GM12878 (cell line): ENCODE data around the gene FUT3. TPM values are rescaled to one million over a fixed set of nuclear protein-coding genes. Genes with fewer than 3 reads are reported as not detected.

ENCODE experiments used
- ATAC-seq: fragments of 200-7000 bp; cut with Tn5 transposase; 3 replicates; pipeline ENCODE4 v1.9.1; 2020; ENCODE audit warnings: mild to moderate bottlenecking, moderate library complexity
- BruUV-seq: library from RNA; stranded (reverse); fragments of 400-500 nt; replicated peaks from 2 replicates; lab custom pipeline; 2021; lab: Mats Ljungman, UMichigan
- CTCF ChIA-PET: fragments of 300-600 bp; sonication (Branson Sonifier 250); formaldehyde crosslinking; extraction: SDS; loops from one replicate; lab custom pipeline; 2021; ENCODE audit warnings: inconsistent platforms; lab: Yijun Ruan, JAX
- POLR2A ChIA-PET: fragments of 350-600 bp; formaldehyde crosslinking; extraction: SDS; loops from one replicate; lab custom pipeline; 2021; ENCODE audit warnings: inconsistent platforms; lab: Charles Lee
- RAD21 ChIA-PET: fragments of 300-600 bp; sonication (Branson Sonifier 250); formaldehyde crosslinking; loops from one replicate; lab custom pipeline; 2023; ENCODE audit warnings: antibody characterized with exemption; ENCODE audit not compliant: unreplicated experiment; lab: Charles Lee
- SMC1A ChIA-PET: fragments of 300-600 bp; sonication (Branson Sonifier 250); formaldehyde crosslinking; loops from one replicate; lab custom pipeline; 2023; ENCODE audit not compliant: unreplicated experiment, uncharacterized antibody; lab: Charles Lee
- DNase-seq: peaks from one replicate; pipeline ENCODE4 v3.0.0-alpha.2; 2011; ENCODE audit warnings: low read depth, low spot score
- FAIRE-seq: peaks from 3 replicates; lab custom pipeline; 2011; peaks lifted over from hg19 to GRCh38; lab: Jason Lieb, UNC
- H2AFZ ChIP-seq: 2 replicates; pipeline ENCODE4 v1.6.0; 2011; ENCODE audit warnings: low read depth, low read length, control low read depth; ENCODE audit not compliant: control insufficient read depth
- H3K27ac ChIP-seq: 2 replicates; pipeline ENCODE4 v1.5.1; 2011; ENCODE audit warnings: control low read depth; ENCODE audit not compliant: control insufficient read depth, insufficient read depth
- H3K27me3 ChIP-seq, 2 experiments: replicated peaks in 1 of 2; 2 replicates each; pipeline versions ENCODE4 v1.6.0 to v1.6.1; 2011; ENCODE audit warnings: low read length in 1 of 2; ENCODE audit not compliant: control insufficient read depth in 2 of 2, insufficient read depth in 2 of 2
- H3K36me3 ChIP-seq, 2 experiments: 2 replicates each; pipeline ENCODE4 v1.5.1; 2011; ENCODE audit warnings: low read length in 1 of 2; ENCODE audit not compliant: control insufficient read depth in 2 of 2, insufficient read depth in 2 of 2
- H3K4me1 ChIP-seq: 2 replicates; pipeline ENCODE4 v1.6.1; 2011; ENCODE audit warnings: mild to moderate bottlenecking, low read length, moderate library complexity, mixed read lengths; ENCODE audit not compliant: control insufficient read depth, insufficient read depth
- H3K4me2 ChIP-seq: 2 replicates; pipeline ENCODE4 v1.6.0; 2011; ENCODE audit warnings: control low read depth; ENCODE audit not compliant: control insufficient read depth, insufficient read depth
- H3K4me3 ChIP-seq: fragments of 200-600 bp; sonication (generic); 2 replicates; pipeline ENCODE4 v1.5.1; 2016
- H3K79me2 ChIP-seq: 2 replicates; pipeline ENCODE4 v1.6.0; 2011; ENCODE audit warnings: low read length; ENCODE audit not compliant: control insufficient read depth, insufficient read depth
- H3K9ac ChIP-seq: 2 replicates; pipeline ENCODE4 v1.8.0; 2011; ENCODE audit warnings: low read length, control low read depth, mixed read lengths; ENCODE audit not compliant: control insufficient read depth, insufficient read depth
- H3K9me3 ChIP-seq: replicated peaks from 3 replicates; pipeline ENCODE4 v1.5.1; 2011; ENCODE audit warnings: mild to moderate bottlenecking, low read length; ENCODE audit not compliant: control insufficient read depth, insufficient read depth
- H4K20me1 ChIP-seq: 2 replicates; pipeline ENCODE4 v1.6.0; 2011; ENCODE audit not compliant: control insufficient read depth, insufficient read depth
- BCL3 ChIP-seq: IDR thresholded peaks from 2 replicates; pipeline ENCODE4 v1.6.1; 2011; ENCODE audit warnings: borderline replicate concordance, low read depth, mild to moderate bottlenecking, moderate library complexity, low read length; ENCODE audit not compliant: insufficient read depth, poor library complexity, severe bottlenecking
- GATAD2B ChIP-seq: fragments of 450-650 bp; conservative IDR thresholded peaks from 2 replicates; pipeline ENCODE4 v1.6.1; 2017; ENCODE audit warnings: low read depth, mild to moderate bottlenecking, moderate library complexity
- IKZF2 ChIP-seq, 2 experiments: fragments of 450-650 bp; IDR thresholded peaks; 2 replicates each; pipeline ENCODE4 v1.6.1; 2017; ENCODE audit warnings: mild to moderate bottlenecking in 2 of 2, moderate library complexity in 2 of 2
- MEF2A ChIP-seq: IDR thresholded peaks from 2 replicates; pipeline ENCODE4 v1.6.1; 2011; ENCODE audit warnings: low read depth, mild to moderate bottlenecking, low read length, moderate library complexity; ENCODE audit not compliant: insufficient read depth
- POLR2A ChIP-seq: IDR thresholded peaks from 2 replicates; pipeline ENCODE4 v1.6.1; 2011; ENCODE audit warnings: low read depth, mild to moderate bottlenecking, low read length
- POLR2AphosphoS5 ChIP-seq: IDR thresholded peaks from 2 replicates; pipeline ENCODE4 v1.6.1; 2011; ENCODE audit warnings: mild to moderate bottlenecking, low read length, inconsistent platforms
- POU2F2 ChIP-seq: IDR thresholded peaks from 3 replicates; pipeline ENCODE4 v1.6.1; 2011; ENCODE audit warnings: low read depth, mild to moderate bottlenecking, low read length, borderline replicate concordance
- PRDM15 ChIP-seq: fragments of 450-650 bp; formaldehyde crosslinking; IDR thresholded peaks from 2 replicates; pipeline ENCODE4 v1.4.0; 2020; ENCODE audit warnings: mild to moderate bottlenecking, moderate library complexity
- RUNX3 ChIP-seq: IDR thresholded peaks from 2 replicates; pipeline ENCODE4 v1.6.1; 2012; ENCODE audit warnings: low read length, inconsistent platforms
- SIX5 ChIP-seq: IDR thresholded peaks from 2 replicates; pipeline ENCODE4 v1.6.1; 2011; ENCODE audit warnings: mild to moderate bottlenecking, low read depth, low read length, moderate library complexity; ENCODE audit not compliant: severe bottlenecking
- STAT3 ChIP-seq: IDR thresholded peaks from 2 replicates; pipeline ENCODE4 v1.6.1; 2011; ENCODE audit warnings: low read depth, low read length, improper control_type of control experiment
- SUZ12 ChIP-seq: fragments of 200-600 bp; sonication (generic); IDR thresholded peaks from one replicate; pipeline ENCODE4 v1.6.1; 2018; ENCODE audit warnings: antibody characterized with exemption, mild to moderate bottlenecking; ENCODE audit not compliant: unreplicated experiment
- ZNF592 ChIP-seq: fragments of 450-650 bp; IDR thresholded peaks from 2 replicates; pipeline ENCODE4 v1.6.1; 2017; ENCODE audit warnings: mild to moderate bottlenecking, moderate library complexity
- WGBS: methylation state at CpG from one replicate; pipeline ENCODE4 v1.1.6; 2016; ENCODE audit warnings: low lambda C conversion rate; ENCODE audit not compliant: insufficient replicate concordance, insufficient coverage; ENCODE audit errors: missing lambda C conversion rate; 5-methylcytosine and 5-hydroxymethylcytosine counted together
- in situ Hi-C: fragments of 300-500 bp; cut with MboI; formaldehyde crosslinking; loops from 9 replicates; pipeline ENCODE4 v1.14.3; 2018; ENCODE audit warnings: mixed read lengths
- intact Hi-C: fragments of 100-400 bp; cut with micrococcal nuclease; formaldehyde crosslinking; loops from one replicate; pipeline ENCODE4 v1.14.2; 2022; ENCODE audit not compliant: unreplicated experiment
- polyA plus RNA-seq, 11 experiments: library from polyadenylated mRNA; depleted of rRNA in 4 of 11; unstranded in 6 of 11; stranded (reverse) in 5 of 11; fragments of >200 nt; fragmentation: Nextera tagmentation in 4 of 11; fragmentation: Illumina TruSeq in 1 of 11; extraction: Ambion mirVana in 4 of 11; extraction: Trizol in 1 of 11; gene quantifications; 1 replicate in 1 of 11; 2 replicates in 10 of 11; pipeline versions ENCODE4 v1.2.1 to v1.2.3, GENCODE V29; 2011 to 2016; ENCODE audit warnings: inconsistent platforms in 2 of 11, missing spikeins in 2 of 11, low read depth in 1 of 11
- total RNA-seq, 4 experiments: library from RNA; depleted of rRNA in 3 of 4; stranded (reverse); fragments of >200 nt in 3 of 4; fragmentation: Illumina TruSeq in 1 of 4; extraction: Trizol in 1 of 4; gene quantifications; 2 replicates each; pipeline versions ENCODE4 v1.2.1 to v1.2.3, GENCODE V29; 2013 to 2021

FUT3 gene
- total and polyA plus RNA-seq, 10 of the 15 experiments (the other 5 are each of a cell fraction or from before 2014, with no cell fraction given) = 0.04 to 0.31 (median 0.07) TPM; not detected in 7

GRCh38 chr19:5832527-5833216, 18.6 kb downstream of the FUT3 start:
- intact Hi-C loops = no loop called here

More at GRCh38 chr19:5832527-5833216, 18.6 kb downstream of the FUT3 start:
- ATAC-seq (no peak), DNase-seq (no peak), FAIRE-seq (no peak)
- Histone ChIP-seq H3K9me3 (no peaks in the 10 kb centered on the region), H2AFZ (no peak overlapping the region), H3K4me2 (no peak overlapping the region), H3K27ac (no peak overlapping the region), H3K9ac (no peak overlapping the region), H3K4me1 (peaks cover 14% of the 10 kb centered on the region), H4K20me1 (no peaks in the 10 kb centered on the region), H3K36me3 (no peaks in the 10 kb centered on the region), H3K4me3 (no peak overlapping the region), H3K27me3 (peaks cover 0 to 4% of the 10 kb centered on the region in 2 experiments; a peak in 2 of 4 replicates), H3K79me2 (no peaks in the 10 kb centered on the region)
- BruUV-seq = no TSS peak
- ChIA-PET RAD21 (no interaction called here), POLR2A (no interaction called here), CTCF (interaction anchor here (0.7 to 1.6 kb wide), 2 partner anchors 28 to 29 kb away, joined by 3 to 6 read pairs; partner anchors contain the start of gene NRTN), SMC1A (no interaction called here)
- TF ChIP-seq STAT3 (no peak), PRDM15 (CRISPR knock-in tag) (no peak), POU2F2 (no peak), IKZF2 (IDR thresholded peaks at IDR 0.05) (no peak), RUNX3 (no peak), SIX5 (no peak), SUZ12 (no peak), POLR2A (no peak), GATAD2B (no peak), MEF2A (no peak), ZNF592 (no peak), POLR2AphosphoS5 (no peak), BCL3 (no peak)
- in situ Hi-C loops = no loop called here
- WGBS = 41% methylated on average over 6 of the region's 6 CpGs
